ENCODE measurements around the gene ZFAND3.

- TF ChIP-seq CTCF (IDR thresholded peaks at IDR 0.05) (no peak), POLR2A (IDR thresholded peaks at IDR 0.05) (no peak)
Measured at GRCh38 chr6:38184585-38185080, 365.1 kb downstream of the ZFAND3 start.

All from upper lobe of left lung (tissue), 4 donors.